Mesendoderm (in vitro differentiated cells): ENCODE measurements around the gene ABCA12.
"Not testable (repeated sequence)": the region's sequence is repeated elsewhere in the genome, so short reads cannot be mapped to it uniquely, and the experiment has no call there.

ENCODE experiments used
- DNase-seq: peaks from one replicate; pipeline ENCODE4 v3.0.0; 2013
- H2AK5ac ChIP-seq: 2 replicates; pipeline ENCODE4 v1.6.1; 2013; ENCODE audit warnings: low read length, inconsistent platforms
- H2BK120ac ChIP-seq: 2 replicates; pipeline ENCODE4 v1.6.1; 2013; ENCODE audit warnings: low read depth, mild to moderate bottlenecking, low read length, moderate library complexity, mixed read lengths
- H2BK15ac ChIP-seq: replicated peaks from 2 replicates; pipeline ENCODE4 v1.6.1; 2013; ENCODE audit warnings: low read depth, mild to moderate bottlenecking, moderate library complexity
- H2BK5ac ChIP-seq: 2 replicates; pipeline ENCODE4 v1.6.1; 2013; ENCODE audit warnings: low read length, inconsistent platforms
- H3K18ac ChIP-seq: 2 replicates; pipeline ENCODE4 v1.6.1; 2013; ENCODE audit warnings: mild to moderate bottlenecking, low read length, mixed read lengths
- H3K23ac ChIP-seq: one replicate; pipeline ENCODE4 v1.6.1; 2013; ENCODE audit warnings: low read length
- H3K27ac ChIP-seq: 2 replicates; pipeline ENCODE4 v1.5.1; 2013; ENCODE audit warnings: low read depth, mild to moderate bottlenecking, inconsistent platforms, low read length, moderate library complexity
- H3K27me3 ChIP-seq: 2 replicates; pipeline ENCODE4 v1.6.1; 2013; ENCODE audit warnings: low read length, control low read depth, mild to moderate bottlenecking, inconsistent platforms; ENCODE audit not compliant: insufficient read depth, poor library complexity
- H3K36me3 ChIP-seq: 2 replicates; pipeline ENCODE4 v1.6.1; 2013; ENCODE audit warnings: low read length, inconsistent platforms; ENCODE audit not compliant: control insufficient read depth, insufficient read depth
- H3K4ac ChIP-seq: one replicate; pipeline ENCODE4 v1.6.1; 2013; ENCODE audit warnings: low read depth, mild to moderate bottlenecking, low read length, moderate library complexity
- H3K4me1 ChIP-seq: 2 replicates; pipeline ENCODE4 v1.6.1; 2013; ENCODE audit warnings: low read depth, low read length, inconsistent platforms; ENCODE audit not compliant: control insufficient read depth
- H3K4me2 ChIP-seq: 2 replicates; pipeline ENCODE4 v1.6.1; 2013; ENCODE audit warnings: low read length
- H3K4me3 ChIP-seq: 2 replicates; pipeline ENCODE4 v1.5.1; 2013; ENCODE audit warnings: mild to moderate bottlenecking, low read length
- H3K56ac ChIP-seq: one replicate; pipeline ENCODE4 v1.6.1; 2013; ENCODE audit warnings: low read length
- H3K79me1 ChIP-seq: 2 replicates; pipeline ENCODE4 v1.6.1; 2013; ENCODE audit warnings: low read length, inconsistent platforms
- H3K79me2 ChIP-seq: 2 replicates; pipeline ENCODE4 v1.6.1; 2013; ENCODE audit warnings: mild to moderate bottlenecking, low read length; ENCODE audit not compliant: control insufficient read depth, insufficient read depth
- H3K9ac ChIP-seq: 2 replicates; pipeline ENCODE4 v1.6.1; 2013; ENCODE audit warnings: low read length, inconsistent platforms
- H4K5ac ChIP-seq: one replicate; pipeline ENCODE4 v1.6.1; 2013; ENCODE audit warnings: low read length
- H4K8ac ChIP-seq: one replicate; pipeline ENCODE4 v1.6.1; 2013; ENCODE audit warnings: low read depth, mild to moderate bottlenecking, control low read depth, low read length, moderate library complexity
- WGBS: extraction: QIAGEN DNeasy Blood & Tissue Kit; methylation state at CpG from one replicate; pipeline ENCODE4 v1.1.7; 2013; ENCODE audit warnings: low lambda C conversion rate, missing lambda C conversion rate; ENCODE audit not compliant: insufficient coverage; ENCODE audit errors: extremely low coverage; 5-methylcytosine and 5-hydroxymethylcytosine counted together

ABCA12 gene

DNA sequence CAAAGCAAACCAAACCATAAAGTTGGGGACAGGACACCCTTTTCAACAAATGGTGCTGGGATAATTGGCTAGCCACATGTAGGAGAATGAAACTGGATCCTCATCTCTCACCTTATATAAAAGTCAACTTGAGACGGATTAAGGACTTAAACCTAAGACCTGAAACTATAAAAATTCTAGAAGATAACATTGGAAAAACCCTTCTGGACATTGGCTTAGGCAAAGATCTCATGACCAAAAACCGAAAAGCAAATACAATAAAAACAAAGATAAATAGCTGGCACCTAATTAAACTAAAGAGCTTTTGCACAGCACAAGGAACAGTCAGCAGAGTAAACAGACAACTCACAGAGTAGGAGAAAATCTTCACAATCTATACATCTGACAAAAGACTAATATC, 28.1 kb upstream of the ABCA12 start:
- WGBS: no CpG with 5 or more reads among the region's 2 CpGs
- not testable (repeated sequence) for H2BK15ac ChIP-seq, H3K36me3 ChIP-seq, H3K79me1 ChIP-seq, H3K18ac ChIP-seq, H2AK5ac ChIP-seq, H3K4me3 ChIP-seq, H3K56ac ChIP-seq, H2BK5ac ChIP-seq, H3K27me3 ChIP-seq, H3K79me2 ChIP-seq, H4K8ac ChIP-seq, H3K4me2 ChIP-seq, DNase-seq, H3K4me1 ChIP-seq, H3K27ac ChIP-seq, H4K5ac ChIP-seq, H3K4ac ChIP-seq, H2BK120ac ChIP-seq, H3K9ac ChIP-seq, H3K23ac ChIP-seq

DNA sequence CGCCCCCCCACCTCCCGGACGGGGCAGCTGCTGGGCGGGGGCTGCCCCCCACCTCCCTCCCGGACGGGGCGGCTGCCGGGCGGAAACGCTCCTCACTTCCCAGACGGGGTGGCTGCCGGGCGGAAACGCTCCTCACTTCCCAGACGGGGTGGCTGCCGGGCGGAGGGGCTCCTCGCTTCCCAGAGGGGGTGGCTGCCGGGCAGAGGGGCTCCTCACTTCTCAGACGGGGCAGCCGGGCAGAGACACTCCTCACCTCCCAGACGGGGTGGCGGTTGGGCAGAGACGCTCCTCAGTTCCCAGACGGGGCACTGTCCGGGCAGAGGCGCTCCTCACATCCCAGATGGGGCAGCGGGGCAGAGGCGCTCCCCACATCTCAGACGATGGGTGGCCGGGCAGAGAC, 24.9 kb upstream of the ABCA12 start:
- H4K5ac ChIP-seq, H2BK15ac ChIP-seq: not testable (repeated sequence)

DNA sequence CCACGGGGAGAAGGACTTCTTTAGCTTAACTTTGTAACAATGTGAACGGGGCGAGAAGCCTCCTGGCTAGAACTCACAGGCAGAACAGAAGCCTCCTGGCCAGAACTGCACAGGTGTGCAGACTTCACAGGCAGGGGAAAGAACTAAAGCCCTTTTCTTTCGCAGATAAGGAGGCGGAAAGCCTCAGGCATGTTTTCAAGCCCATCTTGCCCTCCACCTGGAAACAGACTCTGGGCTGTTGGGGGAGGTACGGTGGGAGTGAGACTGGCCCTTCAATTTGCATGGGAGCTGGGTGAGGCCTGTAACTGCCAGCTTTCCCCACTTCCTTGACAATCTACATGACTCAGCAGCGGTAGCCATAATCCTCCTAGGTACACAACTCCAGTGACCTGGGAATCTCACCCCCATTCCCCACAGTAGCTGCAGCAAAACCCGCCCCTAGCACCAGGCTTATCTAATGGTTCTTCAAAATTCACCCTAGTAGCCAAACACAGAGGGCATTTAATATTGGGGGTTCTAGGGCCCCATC, 22.9 kb upstream of the ABCA12 start:
- Histone ChIP-seq H3K27me3 (no peaks in the 10 kb centered on the region), H3K79me1 (no peaks in the 10 kb centered on the region), H3K56ac (no peak overlapping the region), H3K23ac (no peak overlapping the region), H4K8ac (no peak overlapping the region), H2BK120ac (no peak overlapping the region), H2AK5ac (no peak overlapping the region), H3K27ac (no peak overlapping the region), H3K4me1 (no peaks in the 10 kb centered on the region), H3K18ac (no peak overlapping the region), H2BK15ac (no peak overlapping the region), H4K5ac (no peak overlapping the region), H3K79me2 (no peaks in the 10 kb centered on the region), H2BK5ac (no peak overlapping the region), H3K4ac (no peak overlapping the region), H3K4me2 (no peak overlapping the region), H3K9ac (no peak overlapping the region), H3K36me3 (no peaks in the 10 kb centered on the region), H3K4me3 (no peak overlapping the region)
- no CpG with 5 or more reads among the region's 8 CpGs for WGBS
- DNase-seq: peak; percentile 11

More for the DNA sequence above, 24.9 kb upstream of the ABCA12 start:
- not testable (repeated sequence) for H3K4ac ChIP-seq, H3K9ac ChIP-seq, H2BK5ac ChIP-seq, H3K18ac ChIP-seq, H3K27ac ChIP-seq, H3K23ac ChIP-seq, H2AK5ac ChIP-seq, H3K79me2 ChIP-seq, DNase-seq, H3K79me1 ChIP-seq, H3K4me2 ChIP-seq, H3K4me1 ChIP-seq, H2BK120ac ChIP-seq, H3K56ac ChIP-seq, H3K4me3 ChIP-seq, H3K27me3 ChIP-seq, H3K36me3 ChIP-seq, H4K8ac ChIP-seq
- no CpG with 5 or more reads among the region's 31 CpGs for WGBS

DNA sequence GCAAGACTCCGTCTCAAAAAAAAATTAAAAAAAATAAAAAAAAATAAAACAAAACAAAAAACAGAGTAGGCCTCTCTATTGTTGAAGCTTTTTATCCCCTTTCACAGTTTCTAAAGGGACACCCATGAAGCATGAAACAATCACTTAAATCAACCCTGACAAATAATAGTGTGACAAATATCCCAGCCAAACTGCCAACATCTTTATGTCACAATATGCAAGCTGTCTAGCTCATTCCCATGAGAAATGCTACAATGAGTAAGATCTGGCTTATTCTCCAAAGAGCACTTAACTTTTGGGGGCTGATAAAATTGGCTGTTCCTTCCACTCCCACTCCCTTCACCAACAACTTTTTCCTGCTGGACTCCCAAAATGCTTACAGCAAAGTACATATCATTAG, 21.7 kb upstream of the ABCA12 start:
- no peak for DNase-seq
- no peak overlapping the region for H3K4me2 ChIP-seq
- H2BK5ac ChIP-seq: no peak overlapping the region
- no CpG with 5 or more reads among the region's 1 CpG for WGBS
- no peak overlapping the region for H2BK15ac ChIP-seq
- no peak overlapping the region for H3K56ac ChIP-seq
- H3K18ac ChIP-seq: no peak overlapping the region
- H2BK120ac ChIP-seq: no peak overlapping the region
- H3K4me3 ChIP-seq: no peak overlapping the region
- no peaks in the 10 kb centered on the region for H3K27me3 ChIP-seq
- H3K36me3 ChIP-seq: no peaks in the 10 kb centered on the region
- no peaks in the 10 kb centered on the region for H3K4me1 ChIP-seq
- no peak overlapping the region for H3K23ac ChIP-seq
- no peaks in the 10 kb centered on the region for H3K79me2 ChIP-seq
- H3K79me1 ChIP-seq: no peaks in the 10 kb centered on the region
- H3K27ac ChIP-seq: no peak overlapping the region
- no peak overlapping the region for H4K5ac ChIP-seq
- H3K9ac ChIP-seq: no peak overlapping the region
- H4K8ac ChIP-seq: no peak overlapping the region
- no peak overlapping the region for H2AK5ac ChIP-seq
- H3K4ac ChIP-seq: no peak overlapping the region

DNA sequence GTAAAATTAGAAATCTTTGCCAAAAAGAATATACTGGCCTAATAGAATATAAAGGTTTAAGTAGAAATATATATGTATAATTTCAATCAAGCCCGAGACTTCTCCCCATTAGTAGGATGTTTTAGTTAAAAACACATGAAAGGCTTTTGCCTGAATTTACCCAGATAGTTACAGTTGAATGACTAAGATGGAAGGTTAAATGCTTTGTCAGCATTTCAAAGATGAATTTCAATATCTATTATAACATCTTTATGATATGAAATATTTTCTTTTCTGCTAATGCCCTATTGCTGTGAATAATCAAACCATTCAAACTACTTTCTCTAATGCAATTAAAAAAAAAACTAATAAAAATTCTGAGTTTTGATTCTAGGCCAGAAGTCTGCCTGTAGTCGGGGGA, 18.0 kb upstream of the ABCA12 start:
- Histone ChIP-seq H4K5ac (no peak overlapping the region), H4K8ac (no peak overlapping the region), H2BK5ac (no peak overlapping the region), H3K4me3 (no peak overlapping the region), H3K56ac (no peak overlapping the region), H3K23ac (no peak overlapping the region), H2BK15ac (no peak overlapping the region), H3K4me1 (no peaks in the 10 kb centered on the region), H3K4ac (no peak overlapping the region), H3K4me2 (no peak overlapping the region), H3K9ac (no peak overlapping the region), H3K79me2 (no peaks in the 10 kb centered on the region), H3K36me3 (no peaks in the 10 kb centered on the region), H3K27ac (no peak overlapping the region), H3K27me3 (no peaks in the 10 kb centered on the region), H2AK5ac (no peak overlapping the region), H2BK120ac (no peak overlapping the region), H3K79me1 (no peaks in the 10 kb centered on the region), H3K18ac (no peak overlapping the region)
- no peak for DNase-seq
- no CpG with 5 or more reads among the region's 2 CpGs for WGBS

DNA sequence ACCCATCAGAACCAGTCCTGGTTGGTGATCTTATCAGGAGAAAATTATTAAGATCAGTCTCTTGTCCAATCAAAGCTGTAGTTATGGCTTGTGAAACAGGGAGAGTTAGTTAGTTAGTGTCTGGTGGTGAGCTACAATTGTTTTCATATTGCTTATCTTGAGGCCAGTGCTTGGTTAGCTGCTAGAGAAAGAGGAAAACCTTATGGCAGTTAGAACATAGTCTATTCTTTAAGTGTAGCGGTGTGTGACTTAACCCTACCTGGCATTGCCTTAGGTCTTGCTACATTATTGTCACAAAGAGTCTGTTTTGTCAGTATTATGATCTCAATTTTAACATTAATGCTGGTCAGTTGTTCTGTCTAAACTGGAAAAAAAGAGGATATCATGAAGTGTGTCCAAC, 11.5 kb upstream of the ABCA12 start:
- H3K56ac ChIP-seq: no peak overlapping the region
- no peaks in the 10 kb centered on the region for H3K79me2 ChIP-seq
- H3K4ac ChIP-seq: no peak overlapping the region
- no peak overlapping the region for H3K27ac ChIP-seq
- no peak overlapping the region for H3K4me3 ChIP-seq
- H2AK5ac ChIP-seq: no peak overlapping the region
- H3K9ac ChIP-seq: no peak overlapping the region
- H4K8ac ChIP-seq: no peak overlapping the region
- H4K5ac ChIP-seq: no peak overlapping the region
- no peak overlapping the region for H2BK120ac ChIP-seq
- H3K4me1 ChIP-seq: no peaks in the 10 kb centered on the region
- no peak overlapping the region for H3K18ac ChIP-seq
- no peaks in the 10 kb centered on the region for H3K79me1 ChIP-seq
- WGBS: no CpG with 5 or more reads among the region's 1 CpG
- H3K4me2 ChIP-seq: no peak overlapping the region
- no peak for DNase-seq
- H3K23ac ChIP-seq: no peak overlapping the region
- H3K36me3 ChIP-seq: no peaks in the 10 kb centered on the region
- H2BK5ac ChIP-seq: no peak overlapping the region
- H2BK15ac ChIP-seq: no peak overlapping the region
- no peaks in the 10 kb centered on the region for H3K27me3 ChIP-seq
